ENCODE results near the gene PASD1. TPM values are rescaled to one million over a fixed set of nuclear protein-coding genes. Genes with fewer than 3 reads are reported as not detected.

Gene PASD1
- total RNA-seq, 1 donor from 2014 or later: under 0.01 TPM

- peak overlapping the region in 2 of 3 donors; percentile 20 to 45 for H3K9ac ChIP-seq (ENCODE audit: low read depth in 1 of 3, low read length in 3 of 3)
- peak overlapping the region; percentile 38 to 58 (median 48) for H3K4me3 ChIP-seq (ENCODE audit: low read length in 3 of 3)
- no peaks in the 10 kb centered on the region for H3K9me3 ChIP-seq (ENCODE audit: control insufficient read depth in 3 of 3, low read length in 3 of 3)
- H3K36me3 ChIP-seq (ENCODE audit: control insufficient read depth in 3 of 3, insufficient read depth in 3 of 3, low read length in 3 of 3): no peaks in the 10 kb centered on the region
- no peaks in the 10 kb centered on the region for H3K27me3 ChIP-seq (ENCODE audit: control insufficient read depth in 3 of 3, insufficient read depth in 3 of 3, low read length in 3 of 3)
- peaks cover 5 to 8% (median 8%) of the 10 kb centered on the region in 3 donors for H3K4me1 ChIP-seq (ENCODE audit: control insufficient read depth in 3 of 3, insufficient read depth in 3 of 3, low read length in 3 of 3)
- no peak overlapping the region for H3K27ac ChIP-seq (ENCODE audit: low read depth, low read length)
Observed at GRCh38 chrX:151704041-151704663, 140.7 kb downstream of the PASD1 start.

- Histone ChIP-seq H3K4me1 (ENCODE audit: control insufficient read depth in 3 of 3, insufficient read depth in 3 of 3, low read length in 3 of 3) (peaks cover 0 to 4% (median 3%) of the 10 kb centered on the region in 3 donors), H3K36me3 (ENCODE audit: control insufficient read depth in 3 of 3, insufficient read depth in 3 of 3, low read length in 3 of 3) (no peaks in the 10 kb centered on the region), H3K4me3 (ENCODE audit: low read length in 3 of 3) (no peak overlapping the region)
Observed at GRCh38 chrX:151708821-151709220, 145.3 kb downstream of the PASD1 start.

GRCh38 chrX:151710457-151710856 lies 147.0 kb downstream of the PASD1 start:
- H3K27me3 ChIP-seq (ENCODE audit: control insufficient read depth in 3 of 3, insufficient read depth in 3 of 3, low read length in 3 of 3): peaks cover 0 to 2% (median 0%) of the 10 kb centered on the region in 3 donors

More at GRCh38 chrX:151708821-151709220, 145.3 kb downstream of the PASD1 start:
- Histone ChIP-seq H3K27me3 (ENCODE audit: control insufficient read depth in 3 of 3, insufficient read depth in 3 of 3, low read length in 3 of 3) (peaks cover 0 to 2% (median 0%) of the 10 kb centered on the region in 3 donors), H3K9me3 (ENCODE audit: control insufficient read depth in 3 of 3, low read length in 3 of 3) (no peaks in the 10 kb centered on the region), H3K9ac (ENCODE audit: low read depth in 1 of 3, low read length in 3 of 3) (no peak overlapping the region), H3K27ac (ENCODE audit: low read depth, low read length) (no peak overlapping the region)

GRCh38 chrX:151711154-151711553 lies 147.7 kb downstream of the PASD1 start:
- Histone ChIP-seq H3K9ac (ENCODE audit: low read depth in 1 of 3, low read length in 3 of 3) (no peak overlapping the region), H3K27ac (ENCODE audit: low read depth, low read length) (no peak overlapping the region), H3K4me1 (ENCODE audit: control insufficient read depth in 3 of 3, insufficient read depth in 3 of 3, low read length in 3 of 3) (peaks cover 0 to 4% (median 0%) of the 10 kb centered on the region in 3 donors), H3K27me3 (ENCODE audit: control insufficient read depth in 3 of 3, insufficient read depth in 3 of 3, low read length in 3 of 3) (peaks cover 0 to 2% (median 0%) of the 10 kb centered on the region in 3 donors), H3K9me3 (ENCODE audit: control insufficient read depth in 3 of 3, low read length in 3 of 3) (no peaks in the 10 kb centered on the region), H3K4me3 (ENCODE audit: low read length in 3 of 3) (no peak overlapping the region), H3K36me3 (ENCODE audit: control insufficient read depth in 3 of 3, insufficient read depth in 3 of 3, low read length in 3 of 3) (no peaks in the 10 kb centered on the region)

More at GRCh38 chrX:151710457-151710856, 147.0 kb downstream of the PASD1 start:
- H3K9me3 ChIP-seq (ENCODE audit: control insufficient read depth in 3 of 3, low read length in 3 of 3): no peaks in the 10 kb centered on the region
- no peak overlapping the region for H3K27ac ChIP-seq (ENCODE audit: low read depth, low read length)
- no peaks in the 10 kb centered on the region for H3K36me3 ChIP-seq (ENCODE audit: control insufficient read depth in 3 of 3, insufficient read depth in 3 of 3, low read length in 3 of 3)
- H3K9ac ChIP-seq (ENCODE audit: low read depth in 1 of 3, low read length in 3 of 3): no peak overlapping the region
- H3K4me1 ChIP-seq (ENCODE audit: control insufficient read depth in 3 of 3, insufficient read depth in 3 of 3, low read length in 3 of 3): peaks cover 0 to 4% (median 0%) of the 10 kb centered on the region in 3 donors
- no peak overlapping the region for H3K4me3 ChIP-seq (ENCODE audit: low read length in 3 of 3)

- no peak overlapping the region for H3K9ac ChIP-seq (ENCODE audit: low read depth in 1 of 3, low read length in 3 of 3)
- H3K27ac ChIP-seq (ENCODE audit: low read depth, low read length): no peak overlapping the region
- no peak overlapping the region for H3K4me3 ChIP-seq (ENCODE audit: low read length in 3 of 3)
- H3K36me3 ChIP-seq (ENCODE audit: control insufficient read depth in 3 of 3, insufficient read depth in 3 of 3, low read length in 3 of 3): no peaks in the 10 kb centered on the region
- H3K4me1 ChIP-seq (ENCODE audit: control insufficient read depth in 3 of 3, insufficient read depth in 3 of 3, low read length in 3 of 3): peaks cover 0 to 4% (median 0%) of the 10 kb centered on the region in 3 donors
- H3K27me3 ChIP-seq (ENCODE audit: control insufficient read depth in 3 of 3, insufficient read depth in 3 of 3, low read length in 3 of 3): peaks cover 0 to 2% (median 0%) of the 10 kb centered on the region in 3 donors
- H3K9me3 ChIP-seq (ENCODE audit: control insufficient read depth in 3 of 3, low read length in 3 of 3): no peaks in the 10 kb centered on the region
Observed at GRCh38 chrX:151711787-151712186, 148.3 kb downstream of the PASD1 start.

- no peak overlapping the region for H3K4me3 ChIP-seq (ENCODE audit: low read length in 3 of 3)
- H3K27ac ChIP-seq (ENCODE audit: low read depth, low read length): no peak overlapping the region
- H3K9ac ChIP-seq (ENCODE audit: low read depth in 1 of 3, low read length in 3 of 3): no peak overlapping the region
- H3K4me1 ChIP-seq (ENCODE audit: control insufficient read depth in 3 of 3, insufficient read depth in 3 of 3, low read length in 3 of 3): peaks cover 0 to 4% (median 0%) of the 10 kb centered on the region in 3 donors
- H3K36me3 ChIP-seq (ENCODE audit: control insufficient read depth in 3 of 3, insufficient read depth in 3 of 3, low read length in 3 of 3): no peaks in the 10 kb centered on the region
- H3K27me3 ChIP-seq (ENCODE audit: control insufficient read depth in 3 of 3, insufficient read depth in 3 of 3, low read length in 3 of 3): peaks cover 0 to 2% (median 0%) of the 10 kb centered on the region in 3 donors
- H3K9me3 ChIP-seq (ENCODE audit: control insufficient read depth in 3 of 3, low read length in 3 of 3): no peaks in the 10 kb centered on the region
Observed at GRCh38 chrX:151712253-151712652, 148.8 kb downstream of the PASD1 start.

- H3K9me3 ChIP-seq (ENCODE audit: control insufficient read depth in 3 of 3, low read length in 3 of 3): no peaks in the 10 kb centered on the region
- no peak overlapping the region for H3K4me3 ChIP-seq (ENCODE audit: low read length in 3 of 3)
- H3K4me1 ChIP-seq (ENCODE audit: control insufficient read depth in 3 of 3, insufficient read depth in 3 of 3, low read length in 3 of 3): peaks cover 0 to 4% (median 0%) of the 10 kb centered on the region in 3 donors
- no peaks in the 10 kb centered on the region for H3K36me3 ChIP-seq (ENCODE audit: control insufficient read depth in 3 of 3, insufficient read depth in 3 of 3, low read length in 3 of 3)
- H3K27me3 ChIP-seq (ENCODE audit: control insufficient read depth in 3 of 3, insufficient read depth in 3 of 3, low read length in 3 of 3): peaks cover 0 to 2% (median 0%) of the 10 kb centered on the region in 3 donors
- no peak overlapping the region for H3K9ac ChIP-seq (ENCODE audit: low read depth in 1 of 3, low read length in 3 of 3)
- no peak overlapping the region for H3K27ac ChIP-seq (ENCODE audit: low read depth, low read length)
Observed at GRCh38 chrX:151713849-151714248, 150.4 kb downstream of the PASD1 start.

GRCh38 chrX:151714362-151714761 lies 150.9 kb downstream of the PASD1 start:
- H3K27ac ChIP-seq (ENCODE audit: low read depth, low read length): no peak overlapping the region
- no peaks in the 10 kb centered on the region for H3K36me3 ChIP-seq (ENCODE audit: control insufficient read depth in 3 of 3, insufficient read depth in 3 of 3, low read length in 3 of 3)
- peaks cover 0 to 2% (median 0%) of the 10 kb centered on the region in 3 donors for H3K27me3 ChIP-seq (ENCODE audit: control insufficient read depth in 3 of 3, insufficient read depth in 3 of 3, low read length in 3 of 3)
- H3K4me1 ChIP-seq (ENCODE audit: control insufficient read depth in 3 of 3, insufficient read depth in 3 of 3, low read length in 3 of 3): peaks cover 0 to 4% (median 0%) of the 10 kb centered on the region in 3 donors
- no peak overlapping the region for H3K4me3 ChIP-seq (ENCODE audit: low read length in 3 of 3)
- H3K9me3 ChIP-seq (ENCODE audit: control insufficient read depth in 3 of 3, low read length in 3 of 3): no peaks in the 10 kb centered on the region
- H3K9ac ChIP-seq (ENCODE audit: low read depth in 1 of 3, low read length in 3 of 3): no peak overlapping the region

GRCh38 chrX:151715752-151716151 lies 152.3 kb downstream of the PASD1 start, which contains the start of gene FATE1:
Gene FATE1 (plus strand): TSS chrX:151716035. CDS start chrX:151716120, 85 bp downstream.
- H3K4me1 ChIP-seq (ENCODE audit: control insufficient read depth in 3 of 3, insufficient read depth in 3 of 3, low read length in 3 of 3): peaks cover 0 to 4% (median 0%) of the 10 kb centered on the region in 3 donors
- H3K27ac ChIP-seq (ENCODE audit: low read depth, low read length): no peak within 1 kb of the TSS
- no peaks in the 10 kb centered on the region for H3K9me3 ChIP-seq (ENCODE audit: control insufficient read depth in 3 of 3, low read length in 3 of 3)
- peaks cover 0 to 2% (median 0%) of the 10 kb centered on the region in 3 donors for H3K27me3 ChIP-seq (ENCODE audit: control insufficient read depth in 3 of 3, insufficient read depth in 3 of 3, low read length in 3 of 3)
- H3K9ac ChIP-seq (ENCODE audit: low read depth in 1 of 3, low read length in 3 of 3): no peak within 1 kb of the TSS
- no peaks in the 10 kb centered on the region for H3K36me3 ChIP-seq (ENCODE audit: control insufficient read depth in 3 of 3, insufficient read depth in 3 of 3, low read length in 3 of 3)
- no peak within 1 kb of the TSS for H3K4me3 ChIP-seq (ENCODE audit: low read length in 3 of 3)

GRCh38 chrX:151722241-151722846 lies 158.9 kb downstream of the PASD1 start:
- Histone ChIP-seq H3K36me3 (ENCODE audit: control insufficient read depth in 3 of 3, insufficient read depth in 3 of 3, low read length in 3 of 3) (no peaks in the 10 kb centered on the region), H3K4me3 (ENCODE audit: low read length in 3 of 3) (no peak overlapping the region), H3K27me3 (ENCODE audit: control insufficient read depth in 3 of 3, insufficient read depth in 3 of 3, low read length in 3 of 3) (no peaks in the 10 kb centered on the region), H3K27ac (ENCODE audit: low read depth, low read length) (no peak overlapping the region), H3K9ac (ENCODE audit: low read depth in 1 of 3, low read length in 3 of 3) (no peak overlapping the region), H3K9me3 (ENCODE audit: control insufficient read depth in 3 of 3, low read length in 3 of 3) (no peaks in the 10 kb centered on the region), H3K4me1 (ENCODE audit: control insufficient read depth in 3 of 3, insufficient read depth in 3 of 3, low read length in 3 of 3) (peaks cover 0 to 7% (median 0%) of the 10 kb centered on the region in 3 donors)
